ENCODE results near the gene METAP1D.

The METAP1D gene

DNA sequence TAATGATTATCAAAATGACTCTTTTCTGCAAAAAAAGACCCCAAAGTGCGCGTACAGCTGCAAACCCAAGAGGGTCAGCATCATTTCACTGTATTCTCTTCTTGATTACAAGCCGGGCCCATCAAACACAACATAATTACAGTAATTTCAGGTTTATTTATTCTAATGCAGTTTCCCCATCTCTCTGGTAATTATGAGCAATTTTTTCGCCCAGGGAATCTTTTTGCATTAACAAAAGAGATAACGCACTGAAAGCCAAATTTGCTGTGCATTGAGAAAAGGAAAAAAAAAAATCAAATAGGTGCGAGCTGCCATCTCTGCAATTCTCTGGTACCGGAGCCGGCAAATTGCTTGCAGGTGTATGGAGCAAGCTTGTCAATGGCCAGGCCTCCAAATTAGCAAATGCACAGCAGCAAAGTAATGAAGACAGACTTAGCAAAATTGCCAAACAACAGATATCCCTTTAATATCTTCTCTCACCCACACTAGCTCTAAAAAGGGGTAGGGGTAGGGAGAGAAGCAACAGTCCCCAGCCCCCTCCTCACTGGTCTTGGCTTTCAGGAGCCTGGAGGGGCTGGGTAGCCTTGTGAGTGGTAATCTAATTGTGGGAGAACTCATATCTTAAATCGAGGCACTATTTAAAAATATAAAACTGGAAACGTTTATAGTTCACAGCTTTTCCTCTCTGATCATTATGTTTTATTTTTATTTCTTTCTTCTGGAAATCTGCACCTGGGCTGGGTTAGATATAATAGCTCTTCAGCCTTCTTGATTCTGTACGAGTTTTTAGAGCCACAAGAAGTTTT is 92.2 kb downstream of the METAP1D start:
- no peak for DNase-seq (ENCODE audit: low read depth, low spot score)

DNA sequence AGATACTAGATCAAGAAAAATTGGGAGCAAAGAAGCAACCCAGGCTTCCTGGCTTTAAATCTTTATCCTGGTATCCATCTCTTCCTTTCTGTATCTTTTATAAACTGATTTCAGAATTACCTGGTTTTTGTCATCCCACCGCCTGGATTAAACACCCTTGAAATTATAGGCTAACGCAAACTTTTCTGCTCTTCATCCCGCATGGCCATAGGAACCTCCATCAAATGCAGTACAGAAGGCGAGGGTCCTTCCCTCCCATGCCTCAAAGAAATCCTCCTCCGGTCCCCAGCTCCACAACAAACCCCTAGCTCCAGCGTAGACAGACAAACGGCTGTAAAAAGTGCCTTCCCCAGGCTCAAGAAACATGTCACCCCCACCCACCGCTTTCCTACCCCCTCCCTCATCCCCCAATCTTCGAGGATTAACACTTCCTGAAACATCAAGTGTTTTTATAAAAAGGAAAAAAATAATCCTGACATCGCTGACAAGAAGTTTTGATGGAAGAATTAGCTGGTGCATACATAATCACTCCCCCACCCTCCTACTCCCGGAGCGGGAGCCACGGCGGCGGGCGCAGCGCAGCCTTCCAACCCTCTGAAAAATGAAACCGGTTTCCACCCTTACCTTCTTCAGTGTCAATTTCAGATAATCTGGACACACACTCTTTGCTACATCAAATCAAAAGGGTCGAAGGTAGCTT is 93.1 kb downstream of the METAP1D start:
- DNase-seq (ENCODE audit: low read depth, low spot score), result no peak

DNA sequence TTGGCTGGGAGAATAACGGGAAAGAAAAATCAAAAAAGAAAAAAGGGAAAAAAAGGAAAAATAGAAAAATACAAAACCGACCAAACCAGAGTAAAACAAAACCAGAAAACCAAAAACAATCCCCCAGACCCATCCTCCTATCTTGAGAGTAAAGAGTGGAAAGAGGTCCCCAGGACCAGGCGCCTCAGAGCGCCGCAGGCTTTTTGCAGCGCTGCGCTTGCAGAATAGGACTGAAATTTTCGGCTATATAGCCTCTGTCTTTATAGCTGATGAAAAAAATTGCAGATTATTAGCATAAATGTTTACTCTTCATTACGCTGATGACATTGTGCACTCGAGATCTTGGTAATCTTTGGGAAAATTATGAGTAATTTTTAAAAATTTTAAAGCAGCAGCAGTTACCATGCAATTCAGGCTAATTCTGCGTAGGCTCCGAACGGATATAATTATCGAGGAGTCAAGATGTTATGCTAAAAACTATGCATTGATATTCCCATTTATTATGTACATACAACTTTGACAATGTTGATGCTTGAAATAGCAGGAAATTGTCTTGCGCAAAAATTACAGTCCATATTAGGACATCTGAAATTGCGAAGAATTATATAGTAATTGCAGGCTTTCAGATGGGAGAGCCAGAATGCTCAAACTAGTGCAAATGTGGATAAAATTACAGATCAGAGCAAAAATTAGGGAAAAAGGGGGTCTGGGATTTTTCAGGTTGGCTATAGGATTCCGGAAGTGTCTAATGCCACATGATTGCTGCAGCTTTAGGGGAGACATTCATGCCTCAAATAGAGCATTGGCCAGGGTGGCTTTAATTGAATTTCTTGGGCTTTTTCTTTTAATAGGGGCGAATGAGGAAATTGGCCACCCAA is 93.9 kb downstream of the METAP1D start:
- DNase-seq (ENCODE audit: low read depth, low spot score), result no peak

DNA sequence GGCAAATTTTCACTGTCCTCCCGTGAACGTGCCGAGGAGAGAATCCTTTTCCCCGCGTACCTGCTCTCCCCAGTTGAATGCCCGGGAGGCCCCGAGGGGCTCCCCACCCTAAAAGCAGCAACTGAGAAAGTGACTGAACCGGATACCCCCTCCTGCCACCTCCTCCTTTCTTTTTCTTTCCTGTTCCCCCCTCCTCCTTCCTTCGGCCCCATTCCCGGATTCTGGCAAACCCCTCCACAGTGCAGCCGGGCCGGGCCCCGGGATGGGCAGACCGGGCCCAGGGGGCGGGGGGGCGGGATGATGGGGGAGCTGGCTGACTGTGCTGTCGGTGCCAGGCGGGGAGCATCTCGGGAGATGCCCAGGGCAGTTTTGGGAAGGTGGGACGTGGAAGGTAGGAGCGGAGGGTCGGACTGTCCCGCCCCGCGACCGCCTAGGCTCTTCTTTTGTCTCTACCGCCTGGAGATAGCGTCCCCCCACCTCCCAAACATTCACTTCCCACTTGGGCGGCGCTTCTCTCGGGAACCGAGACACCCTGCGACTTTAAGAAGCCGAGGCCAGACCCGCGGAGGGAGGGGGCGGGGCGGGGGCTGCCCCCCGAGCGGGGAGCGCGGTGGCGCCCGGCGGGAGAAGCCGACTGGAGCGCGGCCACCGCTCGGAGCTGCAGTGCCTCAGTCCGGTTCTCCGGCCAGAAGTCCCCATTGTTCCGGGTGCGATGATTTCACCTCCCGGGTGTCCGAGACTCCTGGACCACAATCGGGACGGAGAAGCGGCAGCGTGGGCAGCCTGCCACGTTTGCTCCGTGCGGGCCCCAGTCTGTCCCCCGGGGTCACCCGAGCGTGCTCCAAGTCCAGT is 94.8 kb downstream of the METAP1D start:
- no peak for DNase-seq (ENCODE audit: low read depth, low spot score)

DNA sequence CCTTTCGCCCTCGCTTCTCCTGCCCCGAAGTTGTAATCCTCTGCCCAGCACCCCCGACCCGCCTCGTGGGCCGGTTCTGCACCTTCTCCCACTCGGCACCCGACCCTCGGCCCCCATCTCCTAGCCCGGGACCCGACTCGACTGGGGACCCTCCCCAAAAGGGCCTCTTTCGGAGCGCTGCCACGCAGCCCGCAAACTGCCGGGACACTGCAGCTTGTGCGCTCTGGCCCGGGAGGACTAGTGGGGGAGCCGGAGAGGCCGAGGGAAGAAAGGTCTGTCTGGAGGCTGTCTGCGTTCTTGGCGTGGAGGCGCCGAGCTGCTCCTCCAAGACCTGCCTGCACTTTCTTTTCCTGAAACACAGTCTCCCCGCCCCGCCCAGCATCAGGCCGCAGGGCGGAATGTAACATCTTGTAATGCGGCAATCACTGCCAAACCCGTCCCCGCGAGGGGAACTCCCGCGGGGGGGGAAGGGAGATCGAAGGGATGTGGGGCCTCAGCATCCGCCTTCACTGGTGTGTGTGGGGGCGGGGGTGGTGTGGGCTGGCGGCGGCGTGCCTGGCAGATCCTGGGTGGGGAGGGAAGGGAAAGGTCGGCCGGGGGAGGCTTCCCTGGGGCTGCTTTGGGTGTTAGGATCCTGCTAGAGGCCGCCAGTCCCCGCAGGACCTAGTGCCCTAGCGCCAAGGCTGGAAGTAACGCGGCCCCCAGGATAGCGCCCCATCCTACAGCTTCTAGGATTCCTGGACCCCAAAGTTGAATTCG is 95.6 kb downstream of the METAP1D start:
- no peak for DNase-seq (ENCODE audit: low read depth, low spot score)

DNA sequence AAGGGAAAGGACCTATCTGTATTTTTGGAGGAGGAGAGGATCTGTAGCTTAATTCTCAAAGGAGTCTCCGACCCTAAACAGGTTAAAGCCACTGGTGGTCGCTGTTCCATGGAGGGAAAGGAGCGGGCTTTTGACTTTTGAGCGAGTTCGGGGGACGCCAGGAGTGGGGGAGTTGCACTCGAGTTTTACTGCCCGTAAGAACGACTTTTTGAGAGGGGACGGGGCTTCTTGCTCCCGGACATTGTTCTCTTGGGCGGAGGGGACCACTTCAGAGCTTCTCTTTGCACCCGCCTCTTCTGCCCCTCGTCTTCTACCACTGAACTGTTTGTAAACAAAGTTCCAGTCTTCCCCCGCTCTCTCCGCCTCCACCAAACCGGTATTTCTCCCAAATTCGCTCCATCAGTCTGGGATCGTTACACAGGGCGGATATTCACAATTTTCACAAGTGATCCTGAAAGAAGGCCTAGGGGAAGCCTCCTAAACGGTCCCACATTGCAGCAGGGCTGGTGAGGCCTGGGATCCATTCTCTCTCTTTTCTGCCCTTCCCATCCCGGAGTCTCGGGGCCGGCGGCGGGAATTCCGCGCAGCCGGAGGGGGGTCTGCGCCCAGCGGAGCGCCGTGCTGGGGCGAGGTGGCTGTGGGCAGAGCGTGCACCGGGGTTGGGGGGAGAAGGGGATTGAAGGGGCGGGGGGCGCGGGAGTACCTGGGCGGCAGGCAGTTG is 96.3 kb downstream of the METAP1D start:
- DNase-seq (ENCODE audit: low read depth, low spot score), result no peak

DNA sequence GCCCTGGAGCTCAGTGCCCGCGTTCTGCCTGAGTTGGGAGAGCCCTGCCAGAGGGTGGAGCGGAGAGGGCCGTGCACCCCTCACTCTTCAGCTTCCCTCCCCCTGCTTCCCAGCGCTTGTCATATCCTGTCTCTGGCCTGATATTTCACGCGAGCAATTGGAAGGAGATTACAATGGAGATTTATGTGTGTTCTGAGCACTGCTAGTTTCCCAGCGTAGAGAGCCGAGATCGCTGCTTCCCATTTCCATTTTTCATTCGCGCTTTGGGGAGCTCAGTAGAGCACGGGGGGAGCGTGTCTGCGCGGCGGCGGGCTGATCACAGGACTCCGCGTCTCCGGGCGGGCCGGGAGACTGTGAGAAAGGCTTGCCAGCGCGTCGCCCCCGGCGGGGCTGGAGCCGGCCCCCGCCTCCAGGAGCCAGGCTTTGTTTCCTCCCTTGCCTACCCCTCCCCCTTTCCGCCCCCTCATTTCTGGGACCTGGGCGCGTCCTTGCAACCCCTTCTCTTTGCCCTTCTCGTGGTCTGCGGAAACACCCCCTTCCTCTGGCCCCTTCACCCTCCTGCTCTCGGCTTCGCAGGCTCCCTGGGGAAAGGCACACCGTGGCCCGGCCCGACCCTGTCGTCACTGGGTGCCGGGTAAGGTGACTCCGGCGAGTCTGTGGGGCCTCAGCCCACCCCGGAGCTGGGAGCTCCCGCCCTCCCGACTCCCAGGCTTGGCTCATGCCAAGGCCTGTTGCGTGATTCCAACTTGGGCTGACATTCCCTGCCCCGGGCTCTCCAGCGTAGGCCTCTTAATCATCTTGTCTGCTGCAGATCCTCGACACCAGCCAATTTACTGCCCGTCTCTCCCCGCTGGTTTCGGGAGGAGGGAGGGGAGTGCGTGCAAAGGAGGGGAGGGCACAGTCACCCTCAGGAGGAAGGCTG is 97.1 kb downstream of the METAP1D start:
- DNase-seq (ENCODE audit: low read depth, low spot score), result no peak

DNA sequence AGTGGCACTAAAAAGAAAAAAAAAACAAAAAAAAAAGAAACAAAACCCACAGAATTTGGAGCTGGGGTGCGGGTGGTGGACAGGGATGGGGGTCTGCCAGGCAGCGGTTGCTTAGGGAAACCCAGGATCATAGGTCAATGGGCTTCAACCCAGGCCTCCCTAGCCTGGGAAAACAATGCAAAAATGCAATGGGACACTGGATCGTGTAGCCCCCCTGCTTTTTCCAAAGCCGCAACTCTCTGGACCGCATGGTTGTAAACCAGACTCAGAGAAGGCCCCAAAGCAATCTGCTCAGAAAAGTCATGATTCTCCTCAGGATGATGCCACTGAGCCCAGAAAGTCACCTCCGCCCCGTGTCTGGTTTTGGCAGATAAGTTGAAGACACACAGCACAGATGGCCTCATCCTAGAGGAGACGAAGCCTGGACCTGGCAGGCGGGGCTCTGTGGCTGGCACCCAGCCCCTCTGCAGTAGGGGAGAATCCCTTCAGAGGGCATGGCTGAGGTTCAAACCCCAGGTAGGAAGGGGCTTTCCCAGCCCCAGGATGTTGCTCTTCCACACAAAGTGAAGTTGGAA is 97.9 kb downstream of the METAP1D start:
- no peak for DNase-seq (ENCODE audit: low read depth, low spot score)

DNA sequence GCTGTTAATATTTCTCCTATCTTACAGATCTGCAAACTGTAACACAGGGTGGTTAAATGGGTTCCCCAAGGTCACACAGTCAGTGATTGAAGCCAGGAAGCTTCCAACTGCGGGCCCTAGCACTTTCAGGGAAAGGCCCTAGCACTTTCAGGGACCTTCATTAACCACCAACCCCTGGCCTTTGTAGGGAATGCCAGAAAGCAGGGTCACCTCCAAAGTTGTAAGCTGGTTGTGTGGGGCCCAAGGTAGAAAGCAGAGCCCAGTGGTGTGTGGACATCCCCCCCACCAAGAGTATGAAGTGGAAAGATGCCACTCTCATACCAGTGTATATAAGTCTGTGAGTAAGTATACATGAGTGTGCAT is 98.5 kb downstream of the METAP1D start:
- no peak for DNase-seq (ENCODE audit: low read depth, low spot score)

DNA sequence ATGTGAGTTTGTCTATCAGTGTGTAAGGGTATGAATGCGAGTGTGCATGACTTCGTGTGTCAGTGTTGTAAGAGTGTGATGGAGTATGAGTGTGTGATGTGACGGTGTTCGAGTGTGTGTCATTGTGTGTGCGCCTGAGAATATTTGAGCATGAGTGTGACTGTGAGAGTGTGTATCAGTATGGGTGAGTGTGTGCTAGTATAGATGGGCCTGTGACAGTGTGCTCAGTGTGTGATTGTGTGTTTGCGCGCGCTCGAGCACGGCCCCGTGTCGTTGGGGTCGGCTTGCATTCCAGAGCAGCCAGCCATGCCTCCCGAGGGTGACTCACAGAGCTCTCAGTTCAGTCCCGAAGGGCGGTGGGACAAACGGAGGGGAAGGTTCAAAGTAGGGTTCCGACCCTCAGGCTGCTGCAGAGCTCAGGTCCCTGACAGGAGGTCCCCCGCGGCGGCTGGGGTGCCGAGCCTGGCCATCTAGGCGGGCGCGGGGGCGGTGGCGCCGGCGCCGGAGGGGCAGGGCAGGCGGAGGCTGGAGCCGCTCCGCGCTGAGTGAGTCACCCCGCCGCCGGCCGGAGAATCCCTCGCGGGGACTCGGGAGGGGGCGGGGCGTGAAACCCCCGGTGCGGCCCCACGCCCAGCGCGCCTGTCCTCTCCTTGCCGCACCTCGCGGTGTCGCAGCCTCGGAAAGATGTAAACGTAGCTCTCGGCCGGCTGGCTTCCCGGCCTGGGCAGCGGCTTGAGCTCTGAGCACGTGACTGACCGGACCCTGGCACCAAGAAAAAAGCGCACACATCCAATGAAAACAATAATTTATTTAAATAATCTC is 99.1 kb downstream of the METAP1D start:
- DNase-seq (ENCODE audit: low read depth, low spot score), result no peak

DNA sequence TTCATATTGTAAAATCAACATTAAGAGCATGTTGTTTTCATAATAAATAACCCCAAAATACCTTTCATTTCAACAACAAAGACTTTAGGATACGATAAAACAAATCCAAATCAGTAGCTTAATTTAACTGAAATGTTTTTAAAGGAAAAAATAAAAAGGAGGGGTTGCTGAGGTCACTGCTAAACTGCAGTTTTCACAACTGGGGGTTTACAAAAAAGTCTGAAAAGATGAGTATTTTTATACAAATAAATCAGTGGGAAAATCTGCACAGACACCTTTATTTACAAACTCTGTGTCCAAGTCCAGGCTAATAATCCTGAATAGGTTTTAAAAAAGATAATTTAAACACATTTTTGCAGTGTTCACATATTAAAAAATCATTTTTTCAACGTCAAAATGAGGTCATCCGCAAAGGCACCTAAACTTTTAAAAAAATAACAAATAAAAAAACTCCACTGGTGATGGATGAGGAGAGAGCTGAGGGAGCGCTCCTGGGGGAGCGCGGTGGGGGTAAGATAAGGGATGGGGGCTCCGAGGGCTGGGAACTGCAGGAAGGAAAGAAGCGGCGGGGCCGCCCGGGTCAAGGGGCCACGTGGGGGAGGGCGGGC is 99.8 kb downstream of the METAP1D start:
- no peak for DNase-seq (ENCODE audit: low read depth, low spot score)

DNA sequence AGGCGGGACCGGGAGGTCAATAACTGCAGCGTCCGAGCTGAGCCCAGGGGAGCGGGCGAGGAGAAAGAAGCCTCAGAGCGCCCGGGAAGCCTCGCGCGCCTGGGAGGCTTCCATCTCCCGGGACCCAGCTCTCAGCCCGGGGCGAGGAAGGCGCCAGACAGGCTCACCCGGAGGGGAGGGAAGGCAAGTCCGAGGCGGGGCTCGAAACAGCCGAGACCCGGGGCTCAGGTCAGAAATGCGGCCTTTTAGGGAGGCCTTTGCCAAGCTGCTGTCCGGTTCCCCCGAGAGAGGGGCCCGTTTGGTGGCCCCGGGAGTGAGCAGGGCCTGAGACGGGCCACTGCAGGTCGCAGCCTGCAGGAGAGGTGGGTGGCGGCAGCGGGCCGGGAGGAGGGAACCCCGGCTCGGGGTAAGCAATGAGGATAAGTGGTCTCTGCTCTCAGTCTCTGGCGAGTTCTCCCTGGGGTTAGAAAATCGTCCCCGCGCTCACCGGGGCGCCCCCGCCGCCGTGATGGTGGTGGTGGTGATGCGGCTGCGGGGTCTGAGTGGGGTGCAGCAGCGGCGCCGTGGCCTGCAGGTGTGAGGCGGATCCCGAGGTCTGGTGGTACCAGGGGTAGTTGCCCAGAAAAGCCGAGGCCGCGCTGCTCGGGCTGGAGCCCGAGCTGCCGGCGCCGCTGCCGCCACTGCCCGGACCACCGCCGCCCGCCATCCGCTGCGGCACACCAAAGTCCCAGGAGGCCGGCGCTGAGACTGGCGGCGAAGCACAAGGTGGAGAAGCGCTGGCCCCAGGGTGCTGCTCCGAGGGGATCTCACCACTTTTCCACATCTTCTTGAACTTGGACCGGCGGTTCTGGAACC is 100.6 kb downstream of the METAP1D start:
- DNase-seq (ENCODE audit: low read depth, low spot score), result no peak

DNA sequence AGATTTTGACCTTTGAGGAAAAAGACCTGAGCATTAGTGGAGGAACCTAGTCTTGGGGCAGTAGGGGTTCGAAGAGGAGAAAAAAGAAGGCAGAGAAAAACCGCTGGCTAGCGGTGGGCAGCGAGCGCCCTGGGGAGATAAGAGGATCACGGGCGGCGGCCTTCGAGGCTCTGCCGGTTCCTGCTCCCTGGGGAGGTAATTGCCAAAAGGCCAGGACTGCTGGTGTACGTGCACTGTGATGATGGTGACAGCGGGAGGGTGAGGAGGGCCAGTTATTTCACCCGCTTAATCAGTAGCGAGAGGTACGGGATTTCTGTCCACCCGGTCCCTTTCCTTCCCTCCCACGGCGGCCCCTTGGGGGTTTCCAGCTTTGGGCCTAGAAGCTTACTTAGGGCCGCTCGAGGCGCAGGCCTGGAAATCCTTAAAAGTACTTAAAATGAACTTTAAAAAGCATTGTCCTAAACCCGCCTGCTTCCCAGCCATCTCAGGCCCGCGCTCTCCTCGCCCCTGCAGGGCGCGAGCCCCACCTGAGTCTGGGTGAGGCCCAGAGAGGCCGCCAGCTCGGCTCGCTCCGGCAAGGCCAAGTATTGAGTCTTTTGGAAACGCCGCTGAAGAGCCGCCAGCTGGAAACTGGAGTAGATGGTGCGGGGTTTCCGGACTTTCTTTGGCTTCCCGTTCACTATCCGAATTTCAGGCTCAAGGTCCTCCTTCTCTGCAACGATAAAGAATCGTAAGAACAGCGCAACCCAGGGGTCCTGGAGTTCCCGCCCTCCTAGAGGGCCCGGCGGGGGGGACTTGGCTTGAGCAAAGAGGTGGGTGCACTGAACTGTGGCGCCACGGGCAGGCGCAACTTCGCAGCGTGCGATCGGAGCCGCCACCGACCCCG is 101.4 kb downstream of the METAP1D start:
- no peak for DNase-seq (ENCODE audit: low read depth, low spot score)

DNA sequence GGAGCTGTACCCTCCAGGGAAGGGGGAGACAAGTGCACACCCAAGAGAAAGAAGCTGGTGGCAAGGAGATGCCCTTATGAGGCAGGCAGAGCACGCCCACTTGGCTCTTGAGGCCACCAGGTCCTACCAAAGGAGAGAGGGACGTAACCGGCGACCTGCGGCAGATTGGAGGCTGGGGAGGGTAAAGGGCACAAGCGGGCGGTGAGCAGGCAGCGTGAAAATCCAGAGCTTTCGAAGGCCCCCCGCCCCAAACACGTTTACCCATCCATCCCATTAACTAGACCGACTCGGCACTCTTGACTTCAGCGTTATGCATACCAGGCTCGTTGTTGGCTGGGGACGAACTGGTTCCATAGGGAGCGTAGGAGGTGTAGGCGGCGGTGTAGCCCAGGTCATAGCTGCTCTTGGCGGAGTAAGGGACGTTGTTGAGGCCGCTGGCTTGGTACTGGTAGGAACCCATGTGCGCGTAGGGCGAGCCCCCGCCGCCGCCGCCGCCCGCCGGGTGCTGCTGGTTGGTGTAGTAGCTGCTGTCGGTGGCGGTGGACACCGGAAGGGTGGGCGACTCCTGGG is 102.2 kb downstream of the METAP1D start:
- DNase-seq (ENCODE audit: low read depth, low spot score), result no peak
